Kidney capillary endothelial cell (primary cell): ENCODE data around the gene FBXW2.
A peak's percentile ranks its signal among the peaks of the same experiment; 100 is the strongest.
"Not testable (repeated sequence)": the region's sequence is repeated elsewhere in the genome, so short reads cannot be mapped to it uniquely, and the experiment has no call there.

Experiments
- DNase-seq: peaks from one replicate; pipeline ENCODE4 v3.0.0-alpha.2; 2018; ENCODE audit warnings: low spot score

FBXW2 gene

DNA sequence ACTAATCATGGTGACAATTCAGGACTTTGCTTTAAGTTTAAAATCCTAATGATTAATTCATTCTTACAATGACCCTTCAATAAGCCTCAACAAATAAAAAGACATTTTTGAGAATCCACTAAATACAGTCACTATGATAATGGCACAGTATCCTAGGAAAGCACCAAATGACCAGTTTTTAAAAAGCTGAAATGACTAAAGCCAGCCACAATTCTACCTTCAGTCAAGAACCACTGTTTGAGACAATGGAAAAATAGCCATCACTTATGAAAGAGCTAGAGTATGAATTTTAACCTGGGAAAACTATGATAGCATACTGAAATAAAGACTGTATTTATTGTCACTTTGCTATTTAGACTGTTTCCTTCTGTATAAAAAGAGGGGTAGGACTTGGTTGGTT, 14.0 kb downstream of the FBXW2 start:
- DNase-seq: no peak

DNA sequence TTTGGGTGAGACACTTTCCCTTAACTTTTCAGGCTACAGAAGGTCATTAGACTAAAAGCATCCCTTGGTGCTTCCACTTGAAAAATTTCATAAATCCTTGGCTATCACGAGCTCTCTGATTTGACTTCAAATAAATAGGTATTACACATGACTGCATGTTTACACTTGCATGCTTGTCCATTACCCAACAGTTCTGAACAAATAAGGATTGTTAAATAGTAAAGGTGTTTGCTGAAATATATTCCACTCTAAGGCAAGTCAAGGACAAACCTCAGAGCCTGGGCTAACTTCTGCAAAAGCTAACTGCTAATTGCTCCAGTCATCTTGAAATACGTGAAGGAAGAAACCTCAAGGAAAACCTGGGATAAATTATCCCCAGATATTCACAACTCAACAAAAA, 14.5 kb downstream of the FBXW2 start:
- no peak for DNase-seq

DNA sequence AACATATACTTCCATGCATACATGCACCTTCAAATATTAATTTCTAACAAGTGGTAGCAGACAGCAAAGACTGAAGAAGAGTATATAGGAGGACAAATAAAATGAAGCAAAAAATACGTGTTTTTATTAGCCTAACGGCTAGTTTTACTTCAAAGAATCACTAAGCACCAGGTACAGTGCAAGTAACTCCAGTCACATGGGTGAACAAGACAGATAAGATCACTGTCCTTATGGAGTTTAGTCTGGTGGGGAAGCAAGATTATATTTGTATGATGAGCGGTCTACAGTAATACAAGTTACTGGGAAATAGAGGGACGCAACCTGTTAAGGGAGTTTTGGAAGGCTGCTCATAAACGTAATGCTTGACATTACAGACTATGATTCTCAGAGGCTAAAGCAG, 16.0 kb downstream of the FBXW2 start:
- DNase-seq: no peak

DNA sequence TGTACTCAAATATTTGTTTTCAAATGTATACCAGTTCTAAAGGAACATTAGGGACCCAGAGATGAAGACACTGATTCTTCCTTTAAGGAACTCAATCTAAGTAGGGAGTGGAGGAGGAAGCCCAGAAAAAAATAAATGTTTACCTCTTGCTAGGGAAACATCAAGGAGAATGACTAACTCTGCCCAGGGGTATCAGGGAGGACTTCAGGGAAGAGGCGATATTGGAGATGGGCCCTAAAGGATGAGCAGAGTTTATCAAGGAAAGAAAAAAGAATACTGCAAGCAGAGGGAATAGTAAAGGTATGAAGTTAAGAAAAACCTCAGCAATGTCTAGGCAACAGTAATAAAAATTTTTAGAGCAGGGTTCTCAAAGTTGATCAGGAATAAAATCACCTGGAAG, 16.4 kb downstream of the FBXW2 start:
- no peak for DNase-seq

DNA sequence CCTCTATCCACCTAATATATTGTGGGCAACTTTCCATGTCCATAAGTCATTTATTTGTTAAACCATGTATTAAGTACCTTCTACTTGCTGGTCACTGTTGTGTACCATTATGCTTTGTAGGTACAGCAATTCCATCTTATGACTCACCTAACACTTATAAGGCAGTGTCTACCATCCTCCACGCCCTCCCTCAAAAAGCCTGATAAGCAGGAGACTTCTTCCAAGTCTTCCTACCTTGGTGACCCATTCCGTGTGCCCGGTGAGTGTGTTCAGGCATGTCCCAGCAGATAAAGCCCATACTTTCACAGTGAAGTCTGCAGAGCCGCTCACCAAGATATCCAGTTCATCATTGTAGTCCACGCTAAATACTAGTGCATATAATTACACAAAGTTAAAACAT, 17.4 kb downstream of the FBXW2 start:
- no peak for DNase-seq

DNA sequence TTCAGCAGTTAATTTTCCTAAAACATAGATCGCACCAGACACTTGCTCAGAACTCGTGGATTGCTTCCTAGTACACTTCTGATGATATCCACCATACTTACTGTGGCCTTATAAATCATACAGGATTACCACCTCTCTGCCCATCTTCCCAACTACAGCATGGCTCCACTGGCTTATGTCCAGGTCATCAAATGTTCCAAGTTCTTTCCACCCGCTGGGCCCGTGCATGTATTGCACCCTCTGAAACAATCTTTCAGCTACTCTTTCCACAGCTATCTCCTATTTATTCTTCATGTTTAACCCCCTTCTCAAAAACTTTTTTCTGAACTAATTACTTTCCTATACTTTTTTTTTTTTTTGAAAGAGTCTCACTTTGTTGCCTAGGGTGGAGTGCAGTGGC, 18.5 kb downstream of the FBXW2 start:
- no peak for DNase-seq

DNA sequence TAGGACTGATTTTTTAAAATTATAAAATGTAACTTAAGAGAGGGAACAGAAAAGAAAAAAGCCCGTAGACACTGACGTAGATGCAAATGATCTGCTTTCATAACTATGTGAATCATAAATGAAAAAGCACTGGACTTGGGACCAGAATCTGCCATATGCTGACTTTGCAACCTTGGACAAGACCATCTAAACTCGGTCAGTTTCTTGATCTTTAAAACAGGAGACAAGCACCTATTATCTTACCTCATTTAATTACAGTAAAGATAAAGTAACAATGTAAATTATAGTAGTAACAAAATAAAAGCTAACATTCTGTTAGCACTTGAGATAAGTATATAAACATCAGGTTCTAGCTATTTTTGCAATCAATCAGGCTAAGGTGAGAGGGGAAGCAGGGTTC, 20.0 kb downstream of the FBXW2 start:
- no peak for DNase-seq

DNA sequence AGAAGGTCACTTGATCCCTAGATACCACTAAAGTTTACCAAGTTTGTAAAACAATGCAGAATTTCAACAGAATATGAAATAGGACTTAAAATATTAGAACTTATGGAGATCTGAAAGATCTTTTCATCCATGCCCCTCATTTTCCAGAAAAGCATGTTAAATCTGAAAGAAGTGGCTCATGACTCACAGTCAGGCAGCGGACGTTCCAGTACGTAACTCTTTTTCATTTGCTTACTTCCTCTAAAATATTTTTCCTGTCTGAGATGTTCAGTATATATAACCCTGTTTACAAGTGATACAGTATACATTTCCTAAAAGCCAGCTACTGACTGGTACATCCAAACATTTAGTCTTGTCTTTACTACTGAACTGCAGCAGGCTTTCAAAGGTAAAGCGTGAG, 22.3 kb downstream of the FBXW2 start:
- DNase-seq: no peak

DNA sequence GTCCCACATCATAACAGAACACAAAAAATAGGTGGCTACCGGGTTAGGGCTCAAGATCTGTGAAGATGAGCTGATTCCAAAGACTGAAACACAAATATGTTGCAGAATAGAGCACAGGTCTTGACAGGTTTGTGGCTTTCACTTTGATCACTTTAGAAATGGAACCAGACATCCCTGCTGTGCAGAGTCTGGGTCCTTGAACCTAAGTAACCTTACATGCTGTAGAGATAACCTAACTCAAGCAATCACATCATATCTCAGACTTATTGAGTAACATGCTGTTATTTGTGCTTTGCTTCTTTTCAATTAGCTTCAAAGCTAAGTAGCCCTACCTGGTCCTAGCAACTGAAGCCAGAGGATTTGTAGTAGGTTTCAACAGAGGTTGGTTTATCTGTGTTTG, 24.3 kb downstream of the FBXW2 start:
- no peak for DNase-seq

DNA sequence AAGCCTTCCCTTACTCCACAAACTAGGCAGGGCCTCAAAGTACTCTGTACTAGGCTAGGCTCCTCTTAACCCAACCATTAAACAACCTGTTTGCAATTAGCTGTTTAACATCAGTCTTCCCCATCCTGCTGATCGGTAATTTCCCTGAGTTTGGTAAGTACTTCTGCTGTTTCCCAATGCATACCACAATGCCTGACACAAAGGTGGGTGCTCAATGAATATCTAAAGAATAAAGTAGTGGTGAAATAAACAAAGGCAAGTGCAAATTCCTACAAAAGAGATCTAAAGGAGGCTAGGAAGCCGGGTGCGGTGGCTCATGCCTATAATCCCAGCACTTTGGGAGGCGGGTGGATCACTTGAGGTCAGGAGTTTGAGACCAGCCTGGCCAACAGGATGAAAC, 25.0 kb downstream of the FBXW2 start:
- DNase-seq: no peak

DNA sequence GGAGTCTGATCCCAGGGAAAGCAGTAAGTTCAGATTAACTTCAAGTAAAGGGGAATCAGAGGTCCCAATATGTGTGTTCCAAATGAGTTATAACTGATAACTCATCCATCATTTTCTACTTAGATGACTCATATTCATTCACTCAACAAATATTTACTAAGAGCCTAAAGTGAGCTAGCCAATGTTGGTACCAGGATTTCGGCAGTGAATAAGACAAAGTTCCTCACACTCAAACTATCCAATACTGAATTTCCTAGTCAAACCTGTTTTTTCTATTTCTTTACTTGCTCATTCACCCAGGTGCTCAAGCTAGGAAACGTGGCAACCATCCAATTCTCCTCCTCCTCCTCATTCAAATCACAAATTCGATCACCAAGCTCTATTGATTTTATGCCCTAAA, 25.8 kb downstream of the FBXW2 start:
- DNase-seq: no peak

DNA sequence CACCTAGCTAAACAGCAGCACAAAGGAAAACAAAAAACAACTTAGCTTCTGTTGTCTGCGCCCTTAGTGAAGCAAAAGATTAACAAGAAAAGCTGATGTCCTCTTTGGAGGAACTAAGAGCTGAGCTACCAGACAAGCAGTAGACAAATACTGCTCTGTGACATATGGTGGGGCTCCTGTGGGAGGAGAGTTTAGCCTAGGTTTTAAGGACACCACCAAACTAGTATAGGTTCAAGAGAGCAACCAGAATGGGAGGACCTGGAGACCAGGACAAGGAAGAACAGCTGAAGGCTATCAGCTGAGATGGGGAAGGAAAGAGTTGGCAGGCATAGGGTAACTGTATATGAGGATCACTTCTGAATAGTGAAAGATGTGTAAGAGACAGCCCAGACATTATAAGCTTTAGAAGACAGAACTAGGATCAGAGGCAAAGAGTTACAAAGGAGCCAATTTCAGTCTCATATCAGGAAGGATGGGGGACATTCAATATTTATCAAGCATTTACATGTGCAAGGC, 27.2 kb downstream of the FBXW2 start:
- DNase-seq: no peak

DNA sequence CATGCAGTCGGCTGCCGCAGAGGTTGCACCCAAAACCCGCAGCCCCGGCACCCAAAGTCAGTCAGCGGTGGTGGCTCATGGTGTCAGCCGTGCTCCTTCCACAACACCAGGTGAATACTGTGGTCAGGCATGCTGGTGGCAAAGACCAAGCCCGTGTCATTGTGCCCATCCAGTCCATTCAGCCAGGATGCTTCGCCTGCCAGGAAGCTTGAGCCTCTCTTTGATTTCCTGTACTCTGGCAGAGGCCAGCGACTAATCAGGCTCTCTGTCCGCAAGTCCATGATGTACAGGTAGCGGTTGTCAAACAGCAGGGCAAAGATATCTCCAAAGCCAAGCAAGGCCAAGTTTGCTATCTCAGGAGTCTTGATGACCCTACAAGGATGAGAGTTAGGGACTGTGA, 28.7 kb downstream of the FBXW2 start:
- no peak for DNase-seq

DNA sequence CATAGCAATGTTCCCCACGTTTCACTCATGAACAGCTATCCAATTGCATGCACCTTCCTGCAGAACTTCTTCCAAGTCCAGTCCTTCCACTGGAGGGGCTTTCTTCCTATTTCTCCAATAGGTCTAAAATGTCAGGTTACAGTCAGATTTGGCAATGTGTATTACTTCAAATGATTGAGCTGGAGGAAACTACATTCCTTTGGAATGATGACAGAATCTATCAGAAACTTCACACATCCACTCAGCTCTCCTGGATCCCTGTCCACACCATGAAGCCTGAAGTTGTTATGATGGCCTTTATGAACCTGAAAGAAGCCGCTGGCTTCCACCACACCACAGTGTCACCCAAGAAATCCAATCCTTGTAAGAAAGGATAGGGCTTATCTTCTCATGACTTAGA, 32.2 kb downstream of the FBXW2 start:
- no peak for DNase-seq

DNA sequence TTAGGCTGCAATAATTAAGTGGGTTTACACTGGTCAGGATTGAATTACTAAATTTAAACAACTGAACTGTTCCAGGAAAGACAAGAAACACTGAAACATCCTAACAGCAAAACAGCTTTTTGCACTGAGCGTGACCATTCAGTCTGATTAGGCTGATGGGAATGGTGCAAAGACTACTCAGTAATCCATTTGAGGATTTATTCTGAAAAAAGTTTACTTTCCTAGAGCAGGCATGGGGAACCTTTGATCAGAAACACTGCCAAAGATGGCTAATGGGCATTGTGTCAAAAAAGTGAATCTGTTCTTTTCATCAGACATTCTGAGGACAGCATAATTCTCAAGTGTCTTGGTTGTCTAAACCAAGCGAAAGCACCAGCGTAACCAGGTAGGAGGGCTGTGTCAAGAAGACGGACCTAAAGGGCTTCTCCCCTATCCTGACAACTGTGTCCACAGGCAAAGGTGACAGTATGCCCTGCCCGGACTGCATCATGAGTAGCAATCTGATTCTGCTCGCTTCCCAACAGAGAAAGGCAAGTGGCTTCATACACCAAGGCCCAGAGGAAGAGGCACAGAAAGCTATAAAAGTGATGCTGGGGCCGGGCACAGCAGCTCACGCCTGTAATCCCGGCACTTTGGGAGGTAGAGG, 33.3 kb downstream of the FBXW2 start:
- no peak for DNase-seq

DNA sequence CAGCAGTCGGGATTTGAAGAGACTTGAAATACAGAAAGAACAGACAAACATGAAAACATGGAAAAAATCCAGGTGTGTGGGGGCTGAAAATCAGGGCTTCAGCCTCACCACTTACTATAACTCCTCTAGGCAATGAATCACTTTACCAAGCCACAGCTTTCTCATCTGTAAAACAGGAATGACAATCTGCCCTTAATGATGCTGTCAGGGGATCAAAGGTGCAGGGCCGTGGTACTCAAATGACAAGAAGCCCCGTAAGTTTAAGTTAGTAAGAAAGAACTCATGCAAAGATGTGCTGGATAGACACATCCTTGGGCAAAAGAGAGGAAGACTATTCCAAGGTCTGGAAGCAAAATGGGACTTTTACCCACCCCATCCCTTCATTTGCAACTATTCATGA, 34.7 kb downstream of the FBXW2 start:
- no peak for DNase-seq

DNA sequence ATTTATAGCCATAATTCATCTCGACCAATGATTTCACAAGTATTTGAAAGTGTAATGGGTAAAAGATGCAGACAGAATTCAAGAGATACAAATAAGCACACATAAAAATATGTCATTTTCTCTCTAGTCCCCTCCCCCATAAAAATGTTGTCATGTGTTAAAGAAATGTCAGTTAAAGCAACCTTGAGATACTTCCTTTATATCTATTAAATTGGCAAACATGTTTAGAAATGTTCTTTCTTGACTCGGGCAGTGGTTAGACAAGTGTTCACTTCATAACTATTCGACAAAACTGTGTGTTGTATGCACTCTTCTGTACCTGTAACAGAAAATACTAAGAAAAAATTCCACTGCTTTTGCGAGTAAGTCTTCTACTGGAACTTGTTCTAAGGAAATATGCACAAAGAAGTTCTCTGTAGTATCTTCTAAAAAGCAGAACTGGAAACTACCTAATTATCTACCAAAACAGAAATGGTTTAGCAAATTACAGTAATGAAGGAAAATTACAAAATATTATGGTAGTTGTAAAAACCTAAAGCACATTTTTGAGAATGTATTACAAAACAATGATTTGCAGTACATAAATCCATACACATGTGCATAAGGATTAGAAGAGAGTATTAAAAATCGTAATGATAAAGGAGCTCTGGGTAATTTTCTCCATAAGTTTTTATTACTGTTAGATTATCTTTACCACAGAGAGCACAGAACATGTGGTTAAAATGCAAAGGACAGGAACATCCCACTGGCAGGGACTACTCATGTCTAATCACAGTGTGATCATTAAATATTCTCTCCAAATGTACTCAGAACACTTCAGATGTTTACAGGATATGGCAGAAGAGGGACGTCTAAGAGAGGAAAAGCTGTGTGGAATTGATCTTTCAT, 35.9 kb downstream of the FBXW2 start:
- DNase-seq: no peak

DNA sequence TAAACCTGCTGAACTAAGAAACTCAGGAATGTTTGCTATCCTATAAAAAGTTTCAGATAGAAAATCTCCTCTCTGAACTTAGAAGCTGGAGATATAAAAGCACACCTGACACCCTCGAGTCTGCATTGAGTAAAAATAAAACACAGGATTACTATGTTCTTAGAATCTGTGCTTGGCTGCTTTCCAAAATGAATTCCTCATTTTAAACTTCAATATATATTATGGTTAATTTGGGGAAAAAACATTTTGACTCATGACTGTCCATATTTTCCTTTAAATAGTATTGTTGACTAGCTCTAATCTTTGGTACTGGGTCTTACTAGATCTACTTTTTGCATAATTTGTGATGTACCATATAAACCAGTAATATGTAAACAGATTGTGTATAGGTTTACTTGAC, 36.7 kb downstream of the FBXW2 start:
- no peak for DNase-seq

DNA sequence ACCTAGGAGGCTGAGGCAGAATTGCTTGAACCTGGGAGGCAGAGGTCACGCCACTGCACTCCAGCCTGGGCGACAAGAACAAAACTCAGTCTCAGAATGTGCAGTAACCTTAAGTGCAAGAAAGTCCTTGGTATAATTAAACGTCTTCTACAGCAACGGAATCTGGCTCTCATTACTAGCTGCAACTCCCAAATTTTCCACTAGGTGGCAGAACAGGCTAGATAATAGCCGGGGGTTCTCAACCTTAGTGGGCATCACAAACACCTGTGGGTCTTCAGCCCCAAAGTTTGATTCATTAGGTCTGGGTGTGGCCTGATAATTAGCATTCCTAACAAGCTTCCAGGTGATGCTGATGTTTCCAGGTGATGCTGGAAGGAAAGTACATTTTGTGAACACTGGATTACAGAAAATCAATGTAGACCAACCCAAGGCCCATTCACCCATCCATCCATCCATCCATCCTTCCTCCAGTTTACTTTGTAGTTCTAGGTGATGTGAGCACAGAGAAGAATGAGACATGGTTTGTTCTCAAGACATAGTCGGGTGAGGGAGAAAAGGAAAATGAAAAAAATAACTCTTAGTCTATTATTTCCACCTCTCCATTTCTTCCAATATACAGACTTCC, 37.3 kb downstream of the FBXW2 start:
- peak; percentile 56 for DNase-seq

DNA sequence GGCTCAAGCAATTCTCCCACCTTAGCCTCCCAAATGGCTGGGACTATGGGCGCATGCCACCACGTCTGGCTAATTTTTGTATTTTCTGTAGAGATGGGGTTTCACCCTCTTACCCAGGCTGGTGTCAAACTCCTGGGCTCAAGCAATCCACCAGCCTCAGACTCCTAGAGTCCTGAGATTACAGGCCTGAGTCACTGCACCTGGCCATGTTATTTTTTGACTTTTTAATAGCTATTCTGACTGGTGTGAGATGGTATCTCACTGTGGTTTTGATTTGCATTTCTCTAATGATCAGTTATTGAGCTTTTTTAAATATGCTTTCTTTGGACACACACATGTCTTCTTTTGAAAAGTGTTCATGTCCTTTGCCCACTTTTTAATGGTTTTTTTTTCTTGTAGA, 38.2 kb downstream of the FBXW2 start:
- no peak for DNase-seq

DNA sequence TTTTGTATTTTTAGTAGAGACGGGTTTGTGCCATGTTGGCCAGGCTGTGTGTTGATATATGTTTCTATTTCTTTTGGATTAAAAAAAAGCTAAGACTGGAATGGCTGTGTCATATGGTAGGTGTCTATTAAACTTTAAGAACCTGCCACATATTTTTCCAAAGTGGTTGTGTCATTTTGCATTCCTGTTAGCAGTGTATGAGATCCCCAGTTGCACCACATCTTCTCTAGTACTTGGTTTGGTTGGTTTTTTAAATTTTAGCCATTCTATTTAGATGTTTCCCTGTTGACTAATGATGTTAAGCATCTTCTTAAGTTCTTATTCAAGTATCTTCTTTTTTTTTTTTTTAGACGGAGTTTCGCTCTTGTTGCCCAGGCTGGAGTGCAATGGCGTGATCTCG, 42.8 kb downstream of the FBXW2 start:
- no peak for DNase-seq

DNA sequence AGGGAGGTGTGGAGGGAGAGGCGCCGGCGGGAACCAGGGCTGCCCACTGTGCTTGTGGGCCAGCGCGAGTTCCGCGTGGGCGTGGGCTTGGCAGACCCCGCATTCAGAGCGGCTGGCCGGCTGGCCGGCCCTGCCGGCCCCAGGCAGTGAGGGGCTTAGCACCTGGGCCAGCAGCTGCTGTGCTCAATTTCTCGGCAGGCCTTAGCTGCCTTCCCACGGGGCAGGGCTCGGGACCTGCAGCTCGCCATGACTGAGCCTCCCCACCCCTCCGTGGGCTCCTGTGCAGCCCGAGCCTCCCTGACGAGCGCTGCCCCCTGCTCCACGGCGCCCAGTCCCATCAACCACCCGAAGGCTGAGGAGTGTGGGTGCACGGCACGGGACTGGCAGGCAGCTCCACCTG, 46.9 kb downstream of the FBXW2 start:
- DNase-seq: not testable (repeated sequence)

DNA sequence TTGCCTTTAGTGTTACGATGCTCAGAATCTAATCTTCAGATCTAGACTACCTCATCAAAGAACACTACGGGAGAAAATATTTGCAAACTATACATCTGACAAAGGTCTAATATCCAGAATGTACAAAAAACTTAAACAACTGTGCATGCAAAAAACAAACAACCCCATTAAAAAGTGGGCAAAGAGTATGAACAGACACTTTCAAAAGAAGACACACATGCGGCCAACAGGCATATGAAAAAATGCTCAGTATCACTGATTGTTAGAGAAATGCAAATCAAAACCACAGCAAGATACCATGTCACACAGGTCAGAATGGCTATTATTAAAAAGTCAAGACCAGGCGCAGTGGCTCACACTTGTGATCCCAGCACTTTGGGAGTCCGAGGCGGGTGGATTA, 47.9 kb downstream of the FBXW2 start:
- no peak for DNase-seq
